Left ventricle myocardium inferior (tissue), 1 donor: ENCODE results near the gene PIGB. TPM values are rescaled to one million over a fixed set of nuclear protein-coding genes. Genes with fewer than 3 reads are reported as not detected.
"Not testable (repeated sequence)": the region's sequence is repeated elsewhere in the genome, so short reads cannot be mapped to it uniquely, and the experiment has no call there.

ENCODE experiments used
- DNase-seq: peaks from one replicate; pipeline ENCODE4 v3.0.0-alpha.2; 2020
- H3K27ac ChIP-seq: fragments of 200-600 bp; replicated peaks from 2 replicates; pipeline ENCODE4 v1.8.0; 2021
- H3K27me3 ChIP-seq: fragments of 200-600 bp; 2 replicates; pipeline ENCODE4 v1.8.0; 2021; ENCODE audit warnings: low read depth
- H3K36me3 ChIP-seq: fragments of 200-600 bp; 2 replicates; pipeline ENCODE4 v1.8.0; 2021
- H3K4me1 ChIP-seq: fragments of 200-600 bp; 2 replicates; pipeline ENCODE4 v1.8.0; 2021
- H3K4me3 ChIP-seq: fragments of 200-600 bp; 2 replicates; pipeline ENCODE4 v1.8.0; 2021; ENCODE audit warnings: mild to moderate bottlenecking, moderate library complexity
- H3K9me3 ChIP-seq: fragments of 200-600 bp; replicated peaks from 2 replicates; pipeline ENCODE4 v1.8.0; 2021
- intact Hi-C: fragments of 100-400 bp; cut with micrococcal nuclease; formaldehyde crosslinking; loops from one replicate; pipeline ENCODE4 v1.11.0; 2022
- total RNA-seq: library from RNA; stranded (reverse); fragmentation: NEBNext Ultra II Directional; extraction: Animal tissue kit (Norgen Biotek cat#: 25700); gene quantifications from one replicate; pipeline ENCODE4 v1.2.1, GENCODE V29; 2021
- TF ChIP-seq, protein P1 (sequence below): fragments of 200-600 bp; IDR thresholded peaks from 2 replicates; pipeline ENCODE4 v1.8.0; 2021; ENCODE audit warnings: antibody characterized with exemption, mild to moderate bottlenecking, borderline replicate concordance
- donor health status: DM: no; HTN: yes; CAD: no; lungs with severe emphysema.

PIGB gene
- total RNA-seq, 1 donor from 2014 or later = 2.8 TPM

DNA sequence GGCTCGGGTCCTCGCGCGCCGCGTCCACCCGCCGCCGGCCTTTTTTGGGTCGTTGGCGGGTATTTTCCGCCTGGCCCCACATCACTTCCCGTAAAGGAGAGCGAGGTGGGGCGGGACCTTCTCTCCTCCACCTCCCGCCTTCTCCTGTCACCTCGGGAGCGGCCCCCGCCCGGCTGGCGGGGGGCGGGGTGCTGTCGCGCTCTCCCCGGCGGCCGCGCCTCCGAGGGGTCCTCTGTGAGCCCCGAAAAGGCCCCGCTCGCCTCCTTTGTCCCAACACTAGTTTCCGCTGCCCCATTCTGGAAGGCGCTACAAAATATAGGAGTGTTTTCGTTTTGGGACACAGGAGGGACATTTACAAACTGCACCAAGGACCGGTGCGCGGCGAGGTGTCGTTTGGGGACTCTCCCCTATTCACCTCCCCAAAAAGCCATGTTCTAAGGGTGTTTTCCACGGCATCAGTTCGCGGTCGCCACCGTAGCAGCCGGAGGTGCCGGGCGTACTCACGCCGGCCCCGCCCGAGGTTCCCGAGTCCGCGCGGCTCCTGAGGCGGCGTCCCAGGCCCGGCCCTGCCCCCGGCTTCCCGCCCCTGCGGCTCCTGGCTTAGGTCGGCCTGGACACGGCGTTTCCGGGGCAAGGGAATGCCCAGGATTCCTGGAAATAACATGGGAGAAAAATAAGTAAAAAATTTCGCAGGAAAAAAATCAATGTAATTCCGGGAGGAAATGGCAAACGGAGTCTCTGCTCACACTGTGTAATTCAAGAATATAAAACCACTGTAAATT is 29.1 kb upstream of the PIGB start, which contains the start of gene RAB27A:
RAB27A (minus strand) TSS at position 68 of the 782 bp plus-strand sequence. CDS start 54,879 bp downstream, outside the sequence.
- H3K27ac ChIP-seq = peak within 1 kb of the TSS; percentile 90
- peaks cover 24% of the 10 kb centered on the region for H3K4me1 ChIP-seq
- intact Hi-C loops = loop anchor here (5.0 kb wide), 1 partner anchor 73 kb away; no protein-coding TSS in a partner anchor

DNA sequence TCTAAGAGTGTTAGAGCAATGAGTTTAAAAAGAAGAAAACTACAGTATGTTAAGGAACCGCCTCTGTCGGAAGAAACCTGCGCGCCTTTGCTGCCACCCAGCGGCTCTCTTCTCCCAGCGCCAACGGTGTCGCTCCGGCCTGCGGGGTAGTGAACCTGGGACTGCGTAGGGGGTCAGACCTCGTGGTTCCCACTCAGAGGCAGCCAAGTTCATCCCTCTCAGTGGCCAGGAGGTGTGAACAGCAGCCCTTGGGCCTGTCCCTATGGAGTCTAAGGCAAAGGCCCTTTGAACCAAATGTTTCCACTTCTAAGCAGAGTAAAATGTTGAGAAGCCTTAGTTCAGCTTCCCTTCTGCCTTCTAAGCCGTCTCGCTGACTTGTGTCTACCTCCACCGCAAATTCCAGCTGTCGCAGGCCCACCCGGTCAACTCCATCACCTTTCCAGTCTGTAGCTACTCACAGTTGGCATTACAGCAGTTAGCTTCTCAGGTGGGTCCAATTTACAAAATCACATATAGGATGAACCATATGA is 28.4 kb upstream of the PIGB start:
- intact Hi-C loops = loop anchor here (5.0 kb wide), 1 partner anchor 73 kb away; no protein-coding TSS in a partner anchor

More for the DNA sequence above, 29.1 kb upstream of the PIGB start, which contains the start of gene RAB27A:
- TF ChIP-seq, protein P1, sequence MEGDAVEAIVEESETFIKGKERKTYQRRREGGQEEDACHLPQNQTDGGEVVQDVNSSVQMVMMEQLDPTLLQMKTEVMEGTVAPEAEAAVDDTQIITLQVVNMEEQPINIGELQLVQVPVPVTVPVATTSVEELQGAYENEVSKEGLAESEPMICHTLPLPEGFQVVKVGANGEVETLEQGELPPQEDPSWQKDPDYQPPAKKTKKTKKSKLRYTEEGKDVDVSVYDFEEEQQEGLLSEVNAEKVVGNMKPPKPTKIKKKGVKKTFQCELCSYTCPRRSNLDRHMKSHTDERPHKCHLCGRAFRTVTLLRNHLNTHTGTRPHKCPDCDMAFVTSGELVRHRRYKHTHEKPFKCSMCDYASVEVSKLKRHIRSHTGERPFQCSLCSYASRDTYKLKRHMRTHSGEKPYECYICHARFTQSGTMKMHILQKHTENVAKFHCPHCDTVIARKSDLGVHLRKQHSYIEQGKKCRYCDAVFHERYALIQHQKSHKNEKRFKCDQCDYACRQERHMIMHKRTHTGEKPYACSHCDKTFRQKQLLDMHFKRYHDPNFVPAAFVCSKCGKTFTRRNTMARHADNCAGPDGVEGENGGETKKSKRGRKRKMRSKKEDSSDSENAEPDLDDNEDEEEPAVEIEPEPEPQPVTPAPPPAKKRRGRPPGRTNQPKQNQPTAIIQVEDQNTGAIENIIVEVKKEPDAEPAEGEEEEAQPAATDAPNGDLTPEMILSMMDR = no peak
- Histone ChIP-seq H3K27me3 (no peaks in the 10 kb centered on the region), H3K9me3 (no peaks in the 10 kb centered on the region), H3K4me3 (peak within 1 kb of the TSS; percentile 85), H3K36me3 (no peaks in the 10 kb centered on the region)
- peak; percentile 65 for DNase-seq

GRCh38 chr15:55297315-55297714 is 21.7 kb upstream of the PIGB start:
- Histone ChIP-seq H3K4me3 (no peak overlapping the region), H3K27ac (no peak overlapping the region), H3K4me1 (no peaks in the 10 kb centered on the region), H3K27me3 (no peaks in the 10 kb centered on the region), H3K9me3 (no peaks in the 10 kb centered on the region), H3K36me3 (no peaks in the 10 kb centered on the region)
- TF ChIP-seq, protein P1 = no peak
- intact Hi-C loops = no loop called here
- no peak for DNase-seq

More for the DNA sequence above, 28.4 kb upstream of the PIGB start:
- Histone ChIP-seq H3K27ac (peak overlapping the region; percentile 90), H3K4me3 (peak overlapping the region; percentile 85), H3K36me3 (no peaks in the 10 kb centered on the region), H3K4me1 (peaks cover 24% of the 10 kb centered on the region), H3K27me3 (no peaks in the 10 kb centered on the region), H3K9me3 (no peaks in the 10 kb centered on the region)
- TF ChIP-seq, protein P1 = peak; percentile 90
- DNase-seq = peak; percentile 82

DNA sequence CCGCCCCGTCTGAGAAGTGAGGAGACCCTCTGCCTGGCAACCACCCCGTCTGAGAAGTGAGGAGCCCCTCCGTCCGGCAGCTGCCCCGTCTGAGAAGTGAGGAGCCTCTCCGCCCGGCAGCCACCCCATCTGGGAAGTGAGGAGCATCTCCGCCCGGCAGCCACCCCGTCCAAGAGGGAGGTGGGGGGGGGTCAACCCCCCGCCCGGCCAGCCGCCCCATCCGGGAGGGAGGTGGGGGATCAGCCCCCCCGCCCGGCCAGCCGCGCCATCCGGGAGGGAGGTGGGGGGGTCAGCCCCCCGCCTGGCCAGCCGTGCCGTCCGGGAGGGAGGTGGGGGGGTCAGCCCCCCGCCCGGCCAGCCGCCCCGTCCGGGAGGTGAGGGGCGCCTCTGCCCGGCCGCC is 16.2 kb upstream of the PIGB start:
- H3K4me1 ChIP-seq, intact Hi-C loops, H3K27ac ChIP-seq, H3K4me3 ChIP-seq, H3K27me3 ChIP-seq, H3K9me3 ChIP-seq, DNase-seq: not testable (repeated sequence)
- H3K36me3 ChIP-seq = peaks cover 24% of the 10 kb centered on the region

DNA sequence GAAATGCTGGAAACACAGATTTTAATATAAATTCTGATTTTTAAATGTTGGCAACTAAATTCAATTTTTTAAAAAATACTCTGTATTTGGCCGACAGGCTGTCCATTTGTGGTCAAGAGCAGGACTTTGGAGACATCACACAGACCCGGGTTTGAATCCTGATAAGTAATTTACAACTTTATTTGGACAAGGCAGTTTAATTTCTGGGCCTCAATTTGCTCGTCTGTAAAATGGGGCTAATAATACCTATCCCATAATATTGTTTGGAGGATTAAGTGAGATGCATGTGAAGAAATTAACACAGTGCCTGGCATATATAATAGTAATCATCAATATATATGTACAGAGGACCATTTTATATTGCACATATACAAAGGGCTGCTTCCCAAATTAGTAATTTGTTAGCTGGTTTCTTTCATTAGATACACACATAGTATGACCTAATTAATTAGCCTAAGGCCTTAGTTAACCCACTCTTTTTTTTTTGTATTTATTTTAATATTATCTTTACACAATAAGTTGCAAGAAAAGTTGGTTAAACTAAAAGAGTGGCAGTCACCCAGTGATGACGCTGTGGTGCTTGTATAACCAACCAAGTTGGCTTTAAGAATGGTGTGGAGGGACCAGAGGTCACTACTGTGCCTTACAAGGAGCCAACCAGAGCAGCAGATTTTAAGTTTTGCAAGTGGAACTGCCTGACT is 665 bp downstream of the PIGB start:
- intact Hi-C loops = no loop called here
- Histone ChIP-seq H3K4me3 (peak overlapping the region; percentile 80), H3K36me3 (peaks cover 3% of the 10 kb centered on the region), H3K27me3 (no peaks in the 10 kb centered on the region), H3K9me3 (no peaks in the 10 kb centered on the region), H3K4me1 (peaks cover 46% of the 10 kb centered on the region), H3K27ac (peak overlapping the region; percentile 88)
- DNase-seq = no peak
- TF ChIP-seq, protein P1 = no peak
